ENCODE results near the gene MAMDC4.

MAMDC4 gene

DNA sequence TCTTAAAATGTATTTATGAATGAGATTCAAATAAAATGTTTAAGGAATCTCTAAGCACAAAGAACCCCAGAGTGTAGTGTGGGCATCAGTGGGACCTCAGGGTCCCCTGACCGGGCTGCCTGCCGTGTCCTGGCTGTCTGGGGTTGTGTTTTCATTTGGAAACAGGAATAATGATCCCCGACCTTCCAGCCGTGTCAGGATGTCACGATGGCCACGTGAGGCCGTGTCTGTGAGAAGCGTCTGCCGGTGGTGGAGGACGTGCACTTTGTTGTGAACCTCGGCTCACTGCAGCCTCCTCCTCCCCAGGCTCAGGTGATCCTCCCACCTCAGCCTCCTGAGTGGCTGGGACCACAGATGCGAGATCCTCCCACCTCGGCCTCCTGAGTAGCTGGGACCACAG, 38.5 kb downstream of the MAMDC4 start:
- peaks cover 24% of the 10 kb centered on the region for H3K4me1 Mint-ChIP-seq (ENCODE audit: low read depth)
- no peak overlapping the region for H3K4me3 Mint-ChIP-seq
- H3K27ac Mint-ChIP-seq: no peak overlapping the region
- peaks cover 16% of the 10 kb centered on the region for H3K36me3 Mint-ChIP-seq (ENCODE audit: low read depth)
- H3K27me3 Mint-ChIP-seq (ENCODE audit: low read depth): no peaks in the 10 kb centered on the region
- H3K9me3 Mint-ChIP-seq: no peaks in the 10 kb centered on the region

DNA sequence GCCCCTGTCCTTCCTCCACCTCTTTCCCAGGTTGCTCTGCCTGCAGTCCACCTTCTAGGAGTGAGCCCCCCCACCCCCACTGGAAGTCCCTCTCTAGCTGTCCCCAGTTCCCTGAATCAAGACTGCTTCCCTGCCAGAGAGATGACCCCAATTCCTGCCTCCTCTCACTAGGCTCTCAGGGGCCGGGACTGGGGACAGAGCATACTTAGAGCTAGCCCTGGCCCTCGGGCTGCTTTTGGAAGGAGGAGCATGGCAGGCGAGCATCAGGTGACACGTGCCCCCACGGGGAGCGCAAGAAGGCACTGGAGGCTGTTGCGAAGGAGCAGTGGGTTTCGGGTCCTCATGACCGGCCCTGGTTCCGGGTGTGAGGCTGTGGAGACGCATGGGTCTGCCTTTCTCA, 43.9 kb downstream of the MAMDC4 start:
- Mint-ChIP-seq H3K27me3 (ENCODE audit: low read depth) (no peaks in the 10 kb centered on the region), H3K9me3 (no peaks in the 10 kb centered on the region), H3K36me3 (ENCODE audit: low read depth) (peaks cover 29% of the 10 kb centered on the region), H3K4me3 (no peak overlapping the region), H3K4me1 (ENCODE audit: low read depth) (peaks cover 34% of the 10 kb centered on the region), H3K27ac (peak overlapping the region; percentile 39)

DNA sequence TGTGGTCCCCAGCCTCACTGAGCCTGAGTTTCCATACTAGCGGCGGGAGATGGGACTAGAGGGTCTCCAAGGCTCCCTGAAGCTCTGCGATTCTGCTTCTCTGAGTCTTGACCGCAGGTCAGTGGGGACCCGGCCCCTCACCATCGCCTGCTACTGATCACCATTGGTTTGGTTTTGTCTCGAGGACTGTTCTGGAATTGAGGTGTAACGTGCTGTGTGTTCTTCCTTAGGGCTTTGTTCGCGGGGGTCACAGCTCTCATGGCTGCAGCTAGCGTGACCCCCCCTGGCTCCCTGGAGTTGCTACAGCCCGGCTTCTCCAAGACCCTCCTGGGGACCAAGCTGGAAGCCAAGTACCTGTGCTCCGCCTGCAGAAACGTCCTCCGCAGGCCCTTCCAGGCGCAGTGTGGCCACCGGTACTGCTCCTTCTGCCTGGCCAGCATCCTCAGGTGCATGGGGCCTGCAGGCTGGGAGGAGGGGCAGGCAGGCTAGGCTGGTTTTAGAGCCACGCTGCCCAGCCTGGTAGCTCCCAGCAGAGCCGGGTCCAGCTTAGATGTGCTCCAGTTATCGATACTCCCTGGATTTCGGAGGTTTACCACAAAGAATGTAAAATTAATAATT, 46.4 kb downstream of the MAMDC4 start:
- peak overlapping the region; percentile 24 for H3K27ac Mint-ChIP-seq
- peaks cover 48% of the 10 kb centered on the region for H3K36me3 Mint-ChIP-seq (ENCODE audit: low read depth)
- no peaks in the 10 kb centered on the region for H3K9me3 Mint-ChIP-seq
- no peak overlapping the region for H3K4me3 Mint-ChIP-seq
- no peaks in the 10 kb centered on the region for H3K27me3 Mint-ChIP-seq (ENCODE audit: low read depth)
- H3K4me1 Mint-ChIP-seq (ENCODE audit: low read depth): peaks cover 51% of the 10 kb centered on the region

DNA sequence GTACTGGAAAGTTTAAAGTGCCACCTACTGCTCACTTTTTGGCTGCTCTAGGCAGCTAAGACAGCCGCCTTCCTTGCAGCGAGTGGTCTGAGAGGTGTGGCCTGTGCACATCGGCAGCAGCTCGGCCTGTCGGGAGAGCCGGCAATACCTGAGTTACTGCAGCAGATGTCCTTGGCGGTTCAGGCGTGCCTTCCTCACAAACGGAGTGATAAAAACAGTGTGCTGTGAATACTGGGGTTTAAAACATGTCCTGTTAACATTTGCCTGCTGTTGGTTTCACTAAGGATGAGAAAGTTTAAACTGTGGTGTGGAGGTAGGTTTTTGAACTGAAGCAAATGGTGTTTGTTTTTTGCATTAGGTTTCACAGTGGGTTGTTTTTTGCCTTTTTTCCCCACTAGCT, 47.0 kb downstream of the MAMDC4 start:
- no peaks in the 10 kb centered on the region for H3K9me3 Mint-ChIP-seq
- no peak overlapping the region for H3K4me3 Mint-ChIP-seq
- H3K27me3 Mint-ChIP-seq (ENCODE audit: low read depth): no peaks in the 10 kb centered on the region
- peaks cover 53% of the 10 kb centered on the region for H3K4me1 Mint-ChIP-seq (ENCODE audit: low read depth)
- peak overlapping the region; percentile 82 for H3K27ac Mint-ChIP-seq
- H3K36me3 Mint-ChIP-seq (ENCODE audit: low read depth): peaks cover 46% of the 10 kb centered on the region

DNA sequence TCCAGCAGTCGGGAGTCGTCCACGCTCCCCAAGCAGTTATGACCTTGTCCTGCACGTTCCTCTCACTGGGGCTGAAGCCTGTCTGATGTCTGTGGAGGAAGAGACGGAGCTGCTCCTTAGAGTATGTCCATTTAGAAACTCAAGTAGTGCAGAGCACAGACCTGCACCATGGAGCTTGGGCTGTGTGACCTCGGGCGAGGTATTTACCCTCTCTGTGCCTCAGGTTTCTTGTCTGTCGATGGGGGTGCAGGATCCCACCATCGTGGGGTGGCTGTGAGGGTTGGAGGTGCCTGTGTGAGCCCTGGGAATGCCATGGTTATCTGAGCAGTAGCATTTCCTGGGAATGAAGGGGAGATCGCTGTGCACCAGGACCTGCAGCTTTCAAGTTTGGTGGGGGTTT, 48.4 kb downstream of the MAMDC4 start:
- H3K36me3 Mint-ChIP-seq (ENCODE audit: low read depth): peaks cover 41% of the 10 kb centered on the region
- no peaks in the 10 kb centered on the region for H3K27me3 Mint-ChIP-seq (ENCODE audit: low read depth)
- peak overlapping the region; percentile 96 for H3K27ac Mint-ChIP-seq
- no peaks in the 10 kb centered on the region for H3K9me3 Mint-ChIP-seq
- peak overlapping the region; percentile 51 for H3K4me3 Mint-ChIP-seq
- H3K4me1 Mint-ChIP-seq (ENCODE audit: low read depth): peaks cover 53% of the 10 kb centered on the region

DNA sequence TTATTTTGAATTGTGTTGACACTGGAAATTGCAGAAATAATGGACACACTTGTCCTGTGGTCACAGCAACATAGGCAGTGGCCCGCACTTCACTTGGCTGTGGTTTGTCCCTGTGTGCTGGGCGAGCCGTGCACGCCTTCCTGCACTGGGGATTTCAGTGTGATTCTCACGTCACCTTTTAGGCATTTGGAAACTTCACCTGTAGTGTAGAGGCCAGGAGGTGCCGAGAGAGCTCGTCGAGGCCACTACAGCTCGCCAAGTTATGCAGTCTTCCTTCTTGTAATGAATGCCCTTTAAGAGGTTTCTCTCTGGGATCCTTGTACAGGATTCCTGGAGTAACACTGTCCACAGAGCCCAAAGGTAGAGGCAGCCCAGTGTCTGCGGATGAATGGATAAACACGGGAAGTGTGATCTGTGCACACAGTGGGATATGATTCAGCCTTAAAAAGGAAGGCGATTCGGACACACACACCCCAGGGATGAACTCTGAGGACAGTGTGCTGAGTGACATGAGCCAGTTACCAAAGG, 48.9 kb downstream of the MAMDC4 start:
- H3K27ac Mint-ChIP-seq: peak overlapping the region; percentile 96
- H3K36me3 Mint-ChIP-seq (ENCODE audit: low read depth): peaks cover 46% of the 10 kb centered on the region
- H3K27me3 Mint-ChIP-seq (ENCODE audit: low read depth): no peaks in the 10 kb centered on the region
- H3K9me3 Mint-ChIP-seq: no peaks in the 10 kb centered on the region
- peaks cover 53% of the 10 kb centered on the region for H3K4me1 Mint-ChIP-seq (ENCODE audit: low read depth)
- peak overlapping the region; percentile 17 for H3K4me3 Mint-ChIP-seq

DNA sequence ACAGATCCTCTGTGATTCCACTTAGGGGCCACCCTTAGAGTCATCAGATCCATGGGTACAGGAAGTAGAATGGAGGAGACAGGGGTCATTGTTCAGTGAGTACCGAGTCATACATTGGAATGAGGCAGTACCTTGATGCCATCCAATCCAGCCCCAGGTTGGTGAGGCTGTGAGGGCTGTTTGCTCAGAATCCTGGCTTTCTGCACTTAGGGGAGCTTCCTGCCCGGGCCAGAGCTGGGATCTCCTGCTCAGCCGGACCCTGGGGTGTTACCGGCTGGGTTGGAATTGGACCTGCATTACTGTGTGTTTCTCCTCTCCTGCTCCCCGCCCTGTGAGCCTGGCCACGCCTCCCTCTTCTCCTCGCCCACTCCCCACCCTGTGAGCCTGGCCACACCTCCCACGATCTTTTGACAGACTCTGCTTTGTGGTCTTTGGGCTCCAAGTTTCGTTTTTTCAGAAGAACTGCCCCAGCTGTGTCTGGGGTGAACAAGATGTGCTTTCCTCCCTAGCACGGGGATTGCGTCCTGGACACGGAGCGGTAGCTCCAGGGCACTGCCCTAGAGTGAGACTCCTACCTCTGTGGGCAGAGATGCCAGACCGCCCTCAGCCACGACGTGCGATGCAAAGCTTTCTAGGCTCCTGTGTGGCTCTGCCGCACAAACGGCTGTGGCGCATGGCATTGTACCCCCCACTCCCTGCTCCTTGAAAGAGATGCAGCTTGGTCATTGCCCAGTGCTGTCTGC, 49.5 kb downstream of the MAMDC4 start:
- Mint-ChIP-seq H3K9me3 (no peaks in the 10 kb centered on the region), H3K27ac (peak overlapping the region; percentile 96), H3K36me3 (ENCODE audit: low read depth) (peaks cover 51% of the 10 kb centered on the region), H3K4me3 (peak overlapping the region; percentile 82), H3K4me1 (ENCODE audit: low read depth) (peaks cover 57% of the 10 kb centered on the region), H3K27me3 (ENCODE audit: low read depth) (no peaks in the 10 kb centered on the region)

DNA sequence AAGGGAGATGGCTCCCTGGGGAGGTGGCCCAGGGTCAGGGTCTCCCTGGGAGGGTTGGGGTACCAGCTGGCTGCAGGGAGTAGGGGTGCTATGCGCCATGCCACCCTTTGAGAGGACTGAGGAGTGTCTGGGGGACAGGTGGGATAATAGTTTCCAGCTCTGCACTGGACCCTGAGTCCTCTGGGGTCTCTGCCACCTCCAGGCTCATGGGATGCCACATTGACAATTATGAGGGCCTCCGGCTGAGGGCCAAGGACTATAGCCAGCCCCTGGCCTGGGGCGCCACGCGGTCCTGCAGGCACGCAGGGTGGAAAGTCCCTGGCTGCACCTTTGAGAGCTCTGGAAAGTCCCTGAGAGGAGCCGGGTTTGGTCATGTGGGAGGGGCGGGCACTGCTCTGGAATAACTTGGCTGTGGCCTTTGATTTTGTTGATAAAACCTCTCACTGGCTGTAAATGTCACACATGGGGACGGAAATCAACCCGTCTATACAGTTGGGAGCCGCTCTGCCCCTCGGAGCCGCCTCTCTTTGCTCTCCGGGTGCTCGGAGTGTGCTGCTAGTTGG, 50.2 kb downstream of the MAMDC4 start:
- Mint-ChIP-seq H3K4me1 (ENCODE audit: low read depth) (peaks cover 52% of the 10 kb centered on the region), H3K36me3 (ENCODE audit: low read depth) (peaks cover 57% of the 10 kb centered on the region), H3K9me3 (no peaks in the 10 kb centered on the region)

DNA sequence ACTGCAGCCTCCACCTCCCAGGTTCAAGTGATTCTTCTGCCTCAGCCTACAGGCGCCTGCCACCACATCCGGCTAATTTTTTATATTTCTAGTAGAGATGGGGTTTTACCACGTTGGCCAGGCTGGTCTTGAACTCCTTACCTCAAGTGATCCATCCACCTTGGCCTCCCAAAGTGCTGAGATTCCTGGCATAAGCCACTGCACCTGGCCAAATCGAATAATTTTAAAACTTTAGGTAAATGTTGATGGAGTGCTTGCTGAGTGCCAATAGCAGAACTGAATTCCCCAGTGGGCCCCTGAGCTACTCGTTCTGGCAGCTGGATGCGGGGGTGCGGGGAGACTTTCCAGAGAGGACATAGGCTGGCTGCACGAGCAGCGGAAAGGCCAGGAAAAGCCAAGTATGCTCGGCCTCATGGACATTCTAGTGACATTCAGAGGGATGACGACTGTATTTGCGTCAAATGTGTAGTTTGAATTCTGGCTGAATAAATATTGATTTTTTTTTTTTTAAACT, 51.0 kb downstream of the MAMDC4 start:
- Mint-ChIP-seq H3K36me3 (ENCODE audit: low read depth) (peaks cover 58% of the 10 kb centered on the region), H3K27me3 (ENCODE audit: low read depth) (no peaks in the 10 kb centered on the region)

More for the DNA sequence above, 50.2 kb downstream of the MAMDC4 start:
- H3K27me3 Mint-ChIP-seq (ENCODE audit: low read depth): no peaks in the 10 kb centered on the region
- peak overlapping the region; percentile 82 for H3K4me3 Mint-ChIP-seq
- H3K27ac Mint-ChIP-seq: peak overlapping the region; percentile 96

DNA sequence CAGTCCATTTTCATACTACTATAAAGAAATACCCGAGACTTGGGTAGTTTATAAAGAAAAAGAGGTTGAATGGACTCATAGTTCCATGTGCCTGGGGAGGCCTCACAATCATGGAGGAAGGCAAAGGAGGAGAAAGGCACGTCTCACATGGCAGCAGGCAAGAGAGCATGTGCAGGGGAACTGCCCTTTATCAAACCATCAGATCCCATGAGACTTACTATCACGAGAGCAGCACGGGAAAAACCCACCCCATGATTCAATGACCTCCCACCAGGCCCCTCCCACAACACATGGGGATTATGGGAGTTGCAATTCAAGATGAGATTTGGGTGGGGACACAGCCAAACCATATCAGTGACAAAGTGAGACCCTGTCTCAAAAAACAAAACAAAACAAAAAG, 54.1 kb downstream of the MAMDC4 start:
- Mint-ChIP-seq H3K4me1 (ENCODE audit: low read depth) (peaks cover 36% of the 10 kb centered on the region), H3K36me3 (ENCODE audit: low read depth) (peaks cover 52% of the 10 kb centered on the region), H3K27ac (peak overlapping the region; percentile 60), H3K27me3 (ENCODE audit: low read depth) (no peaks in the 10 kb centered on the region), H3K4me3 (no peak overlapping the region), H3K9me3 (no peaks in the 10 kb centered on the region)

More for the DNA sequence above, 51.0 kb downstream of the MAMDC4 start:
- Mint-ChIP-seq H3K4me3 (no peak overlapping the region), H3K4me1 (ENCODE audit: low read depth) (peaks cover 51% of the 10 kb centered on the region), H3K27ac (peak overlapping the region; percentile 96), H3K9me3 (no peaks in the 10 kb centered on the region)

DNA sequence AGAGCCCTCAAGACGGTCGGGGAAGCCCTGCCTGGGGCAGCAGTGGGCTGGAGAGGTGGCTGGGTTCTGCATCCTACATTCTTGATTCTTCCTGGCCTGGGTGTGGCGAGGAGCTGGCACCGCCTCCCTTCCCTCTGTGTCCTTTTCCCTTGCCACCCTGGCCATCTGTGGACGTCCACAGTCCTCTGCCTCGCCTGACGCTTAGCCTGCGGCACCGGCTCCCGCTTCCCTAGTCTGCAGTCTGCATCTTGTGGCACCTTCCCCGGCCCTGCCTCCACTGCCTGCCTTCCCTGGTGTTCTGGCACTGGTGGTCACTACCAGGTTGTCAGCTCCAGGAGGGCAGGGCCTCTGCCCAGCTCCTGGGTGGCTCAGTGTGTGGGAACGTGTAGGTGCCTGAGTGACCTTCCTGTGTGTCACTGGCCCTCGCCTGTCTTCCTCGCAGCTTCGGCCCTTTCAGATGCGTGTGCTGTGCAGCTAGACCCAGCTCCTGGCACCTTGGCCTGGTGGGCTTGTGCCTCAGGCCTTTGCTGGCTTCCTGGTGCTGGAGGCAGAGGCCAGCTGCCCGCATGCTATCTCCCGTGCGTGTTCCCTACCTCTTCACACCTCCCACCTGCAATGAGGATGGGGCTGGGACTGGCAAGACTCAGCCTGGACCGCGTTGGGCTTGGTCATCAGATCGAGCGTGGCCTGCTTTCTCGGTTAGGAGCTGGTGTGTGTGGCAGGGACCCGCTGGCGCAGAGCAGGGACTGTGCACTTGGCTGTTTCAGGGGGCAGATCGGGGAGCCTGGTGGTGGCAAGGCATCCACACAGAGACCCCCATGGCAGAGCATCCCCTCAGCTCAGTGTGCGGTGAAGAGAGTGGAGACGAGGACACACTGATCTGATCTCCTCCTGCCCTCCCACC, 55.1 kb downstream of the MAMDC4 start:
- peak overlapping the region; percentile 59 for H3K27ac Mint-ChIP-seq
- H3K36me3 Mint-ChIP-seq (ENCODE audit: low read depth): peaks cover 46% of the 10 kb centered on the region
- no peak overlapping the region for H3K4me3 Mint-ChIP-seq
- no peaks in the 10 kb centered on the region for H3K9me3 Mint-ChIP-seq
- H3K27me3 Mint-ChIP-seq (ENCODE audit: low read depth): no peaks in the 10 kb centered on the region
- H3K4me1 Mint-ChIP-seq (ENCODE audit: low read depth): peaks cover 28% of the 10 kb centered on the region

Data from T-helper 1 cell treated with Interleukin-12 subunit alpha and Interleukin-12 subunit beta and Interleukin-4 antibody, amounts not matched to agents 30 μg/mL and 1 μg/mL, for 36 hours (primary cell).